ENCODE data around the gene SCUBE1.
"Not testable (repeated sequence)": the region's sequence is repeated elsewhere in the genome, so short reads cannot be mapped to it uniquely, and the experiment has no call there.

The SCUBE1 gene

GRCh38 chr22:43355688-43356087 lies 12.5 kb upstream of the SCUBE1 start:
- not testable (repeated sequence) for DNase-seq

GRCh38 chr22:43351966-43352345 lies 8.8 kb upstream of the SCUBE1 start:
- DNase-seq, result no peak

- no peak for DNase-seq
These were observed 6.5 kb upstream of the SCUBE1 start for GRCh38 chr22:43349636-43350035.

- DNase-seq, result peak; percentile 58 to 63
These were observed 3.4 kb upstream of the SCUBE1 start for GRCh38 chr22:43346521-43346929.

GRCh38 chr22:43345761-43346301 lies 2.7 kb upstream of the SCUBE1 start:
- DNase-seq, result no peak

GRCh38 chr22:43345356-43345755 lies 2.2 kb upstream of the SCUBE1 start:
- DNase-seq, result no peak

GRCh38 chr22:43344520-43344787 lies 1.3 kb upstream of the SCUBE1 start:
- DNase-seq, result no peak

- DNase-seq, result no peak
These were observed 723 bp upstream of the SCUBE1 start for GRCh38 chr22:43343670-43344519.

- no peak for DNase-seq
These were observed 568 bp downstream of the SCUBE1 start for GRCh38 chr22:43342347-43343261.

- no peak for DNase-seq
These were observed 1.6 kb downstream of the SCUBE1 start for GRCh38 chr22:43341565-43341964.

GRCh38 chr22:43338766-43339345 lies 4.3 kb downstream of the SCUBE1 start:
- DNase-seq, result no peak

- no peak for DNase-seq
These were observed 5.2 kb downstream of the SCUBE1 start for GRCh38 chr22:43337946-43338345.

- no peak for DNase-seq
These were observed 5.8 kb downstream of the SCUBE1 start for GRCh38 chr22:43337385-43337784.

- DNase-seq, result no peak
These were observed 8.8 kb downstream of the SCUBE1 start for GRCh38 chr22:43334378-43334777.

GRCh38 chr22:43333978-43334377 lies 9.2 kb downstream of the SCUBE1 start:
- no peak for DNase-seq

- no peak for DNase-seq
These were observed 10.0 kb downstream of the SCUBE1 start for GRCh38 chr22:43333156-43333555.

- no peak for DNase-seq
These were observed 11.5 kb downstream of the SCUBE1 start for GRCh38 chr22:43331698-43332097.

GRCh38 chr22:43331069-43331451 lies 12.1 kb downstream of the SCUBE1 start:
- no peak for DNase-seq

- no peak for DNase-seq
These were observed 12.7 kb downstream of the SCUBE1 start for GRCh38 chr22:43330178-43331068.

- no peak for DNase-seq
These were observed 14.1 kb downstream of the SCUBE1 start for GRCh38 chr22:43329061-43329460.

GRCh38 chr22:43327157-43327438 lies 16.1 kb downstream of the SCUBE1 start:
- no peak for DNase-seq

GRCh38 chr22:43326331-43327156 lies 16.6 kb downstream of the SCUBE1 start:
- DNase-seq, result no peak

Measured in stimulated activated CD4-positive, alpha-beta T cell treated with anti-CD3 and anti-CD28 coated beads, Interleukin-2, amount 100 ng/mL, for 48 hours (primary cell).